Measurements from ENCODE around the gene PTMA. TPM values are rescaled to one million over a fixed set of nuclear protein-coding genes. Genes with fewer than 3 reads are reported as not detected.
A peak's percentile ranks its signal among the peaks of the same experiment; 100 is the strongest.

Gene PTMA
- total and polyA plus RNA-seq, 9 of the 15 experiments (the other 6 are each of a cell fraction or from before 2014, with no cell fraction given) = 429 to 2,322 (median 1,578) TPM

GRCh38 chr2:231751042-231751815 is 42.9 kb downstream of the PTMA start:
- no peaks in the 10 kb centered on the region for H3K4me1 ChIP-seq (replicated peaks in 1 of 2; ENCODE audit: control insufficient read depth in 2 of 2, insufficient read depth in 2 of 2, low read length in 2 of 2)
- intact Hi-C loops (cut with micrococcal nuclease) (no loop called here), in situ Hi-C loops (cut with MboI) (no loop called here)
- DNase-seq (ENCODE audit: extremely low read depth in 1 of 4, low spot score in 3 of 4) = no peak
- no peaks in the 10 kb centered on the region for H3K79me2 ChIP-seq (ENCODE audit: control insufficient read depth, insufficient read depth, low read length)
- no peaks in the 10 kb centered on the region for H3K9me3 ChIP-seq (replicated peaks; ENCODE audit: control insufficient read depth, insufficient read depth, low read depth, low read length)
- BruUV-seq (replicated peaks) = no TSS peak
- H3K4me2 ChIP-seq (ENCODE audit: insufficient read depth, low read length) = no peak overlapping the region
- no peak overlapping the region for H2AFZ ChIP-seq (ENCODE audit: low read depth, low read length)
- H3K4me3 ChIP-seq = no peak overlapping the region
- no peak for FAIRE-seq
- no peak overlapping the region for H3K9ac ChIP-seq (ENCODE audit: insufficient read depth in 1 of 2, low read depth in 2 of 2, low read length in 2 of 2)
- H3K27ac ChIP-seq (ENCODE audit: extremely low read depth, low read depth, low read length) = no peak overlapping the region
- H4K20me1 ChIP-seq (replicated peaks; ENCODE audit: control insufficient read depth, insufficient read depth, low read length) = no peaks in the 10 kb centered on the region; the same call in 1 of the 2 replicates
- WGBS (ENCODE audit: insufficient coverage, low coverage, missing lambda C conversion rate) = 25% methylated on average over 4 of the region's 4 CpGs
- H3K27me3 ChIP-seq (ENCODE audit: control insufficient read depth in 2 of 2, insufficient read depth in 2 of 2, low read length in 2 of 2) = no peaks in the 10 kb centered on the region; a peak in 1 of 5 replicates
- no peaks in the 10 kb centered on the region for H3K36me3 ChIP-seq (ENCODE audit: control insufficient read depth, insufficient read depth, low read length)
- H3K9me1 ChIP-seq (ENCODE audit: control insufficient read depth, insufficient read depth, low read length) = no peaks in the 10 kb centered on the region
- POLR2A ChIA-PET = no interaction called here
- ATAC-seq = no peak
- TF ChIP-seq MAFK (IDR thresholded peaks at IDR 0.05; ENCODE audit: low read length) = no peak
- TF ChIP-seq KLF10 (CRISPR knock-in tag; IDR thresholded peaks at IDR 0.05) = no peak
- TF ChIP-seq CCNT2 (IDR thresholded peaks at IDR 0.05; ENCODE audit: borderline replicate concordance, extremely low read depth, insufficient read length, low read depth, low read length) = no peak
- no peak for TF ChIP-seq SIN3B (IDR thresholded peaks at IDR 0.05; ENCODE audit: low read depth)
- TF ChIP-seq ZNF316 (IDR thresholded peaks at IDR 0.05) = peak; percentile 38; the same call in 1 of the 2 replicates
- TF ChIP-seq ZNF121 (CRISPR knock-in tag; conservative IDR thresholded peaks at IDR 0.05) = peak; percentile 48; the same call in 1 of the 2 replicates
- no peak for TF ChIP-seq CBX3 (IDR thresholded peaks at IDR 0.05; ENCODE audit: borderline replicate concordance in 1 of 2, low read length in 2 of 2)
- TF ChIP-seq TRIM24 (IDR thresholded peaks at IDR 0.05) = no peak
- TF ChIP-seq VEZF1 (CRISPR knock-in tag; IDR thresholded peaks at IDR 0.05) = no peak
- TF ChIP-seq SMAD1 (IDR thresholded peaks at IDR 0.05; ENCODE audit: low read depth, low read length, partially characterized antibody) = no peak
- no peak for TF ChIP-seq ZBTB1 (CRISPR knock-in tag; IDR thresholded peaks at IDR 0.05; ENCODE audit: borderline replicate concordance, low read depth)
- TF ChIP-seq TAL1 (IDR thresholded peaks at IDR 0.05) = no peak
- TF ChIP-seq HOMEZ (CRISPR knock-in tag; IDR thresholded peaks at IDR 0.05) = no peak
- TF ChIP-seq CREB3L1 (IDR thresholded peaks at IDR 0.05; ENCODE audit: borderline replicate concordance, low read depth) = no peak
- TF ChIP-seq HNRNPLL (IDR thresholded peaks at IDR 0.05; ENCODE audit: low read depth, low read length, poor library complexity, severe bottlenecking) = no peak
- CTCF ChIA-PET (ENCODE audit: low intra/inter-chr PET ratio) = no interaction called here

Data from K562 (cell line).